Thymus (tissue), 11 donors: ENCODE data around the gene LCN15. TPM values are rescaled to one million over a fixed set of nuclear protein-coding genes. Genes with fewer than 3 reads are reported as not detected.

Experiments used
- DNase-seq, 9 donors: peaks; one replicate each; pipeline ENCODE4 v3.0.0-alpha.2; 2013; ENCODE audit warnings: low spot score in 9 of 9, low read depth in 6 of 9, missing footprints in 1 of 9
- H3K27ac ChIP-seq, 2 donors: one replicate each; pipeline ENCODE4 v1.5.1; 2013; ENCODE audit warnings: control low read depth in 1 of 2, low read depth in 1 of 2, low read length in 1 of 2, mild to moderate bottlenecking in 1 of 2, moderate library complexity in 1 of 2
- H3K27me3 ChIP-seq, 2 donors: one replicate each; pipeline ENCODE4 v1.5.1; 2013; ENCODE audit warnings: low read length in 1 of 2; ENCODE audit not compliant: control insufficient read depth in 2 of 2, insufficient read depth in 1 of 2
- H3K36me3 ChIP-seq, 2 donors: one replicate each; pipeline ENCODE4 v1.5.1; 2013; ENCODE audit warnings: low read length in 1 of 2, mild to moderate bottlenecking in 1 of 2, moderate library complexity in 1 of 2; ENCODE audit not compliant: control insufficient read depth in 2 of 2, insufficient read depth in 2 of 2
- H3K4me1 ChIP-seq, 2 donors: one replicate each; pipeline ENCODE4 v1.5.1; 2013; ENCODE audit warnings: low read length in 2 of 2; ENCODE audit not compliant: control insufficient read depth in 2 of 2, insufficient read depth in 2 of 2
- H3K4me3 ChIP-seq, 2 donors: one replicate each; pipeline ENCODE4 v1.5.1; 2013; ENCODE audit warnings: low read length in 2 of 2, control low read depth in 1 of 2, mild to moderate bottlenecking in 1 of 2
- H3K9me3 ChIP-seq, 2 donors: one replicate each; pipeline ENCODE4 v1.5.1; 2013; ENCODE audit warnings: low read length in 1 of 2, mild to moderate bottlenecking in 1 of 2; ENCODE audit not compliant: control insufficient read depth in 2 of 2, insufficient read depth in 1 of 2
- WGBS: extraction: QIAGEN DNeasy Blood & Tissue Kit; methylation state at CpG from one replicate; pipeline ENCODE4 v1.1.7; 2013; 5-methylcytosine and 5-hydroxymethylcytosine counted together
- polyA plus RNA-seq: library from polyadenylated mRNA; stranded (reverse); fragments of 200-250 nt; gene quantifications from one replicate; pipeline ENCODE4 v1.2.3, GENCODE V29; 2013
- total RNA-seq: library from RNA; stranded (reverse); fragments of 120-200 nt; gene quantifications from one replicate; pipeline ENCODE4 v1.2.4, GENCODE V29; 2013
- donor health status: healthy.

LCN15 gene
- total and polyA plus RNA-seq, 2 donors: 0.05 to 0.43 TPM

DNA sequence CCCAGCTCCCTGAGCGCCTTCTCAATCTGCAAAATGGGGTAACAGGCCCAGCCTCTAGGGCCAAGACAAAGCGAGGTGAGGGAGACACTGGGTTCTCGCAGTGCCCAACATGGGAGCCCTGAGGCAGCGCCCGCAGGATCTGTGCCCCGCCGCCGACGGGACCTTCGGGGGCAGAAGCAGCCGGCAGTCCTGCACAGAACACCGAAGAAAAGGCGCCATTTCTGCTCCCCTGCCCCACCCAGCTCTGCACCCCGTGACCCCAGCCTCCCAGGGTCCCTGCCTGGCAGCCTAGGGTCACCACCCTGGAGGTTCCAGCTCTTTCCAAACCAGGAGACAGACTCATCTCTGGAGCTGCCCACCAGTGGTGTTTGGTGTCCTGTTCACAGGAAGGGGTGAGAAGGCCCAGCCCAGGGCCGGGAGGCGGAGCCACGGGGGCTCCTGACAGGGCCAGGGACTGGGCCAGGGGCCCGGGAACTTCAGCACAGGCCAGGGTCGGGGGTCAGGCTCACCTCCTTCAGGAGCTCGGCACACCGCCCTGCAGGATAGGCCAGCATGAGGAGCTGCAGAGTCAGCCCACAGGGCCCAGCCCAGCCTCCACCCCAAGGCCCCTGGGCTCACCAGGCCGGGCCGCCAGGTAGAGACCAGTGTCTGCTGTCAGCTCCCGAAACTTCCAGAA, 9.6 kb downstream of the LCN15 start:
- Histone ChIP-seq H3K36me3 (no peaks in the 10 kb centered on the region), H3K27me3 (peaks cover 0 to 8% of the 10 kb centered on the region in 2 donors), H3K27ac (no peak overlapping the region), H3K4me3 (no peak overlapping the region), H3K4me1 (no peaks in the 10 kb centered on the region), H3K9me3 (peaks cover 0 to 32% of the 10 kb centered on the region in 2 donors)
- WGBS: 94% methylated on average over 24 of the region's 24 CpGs
- no peak for DNase-seq

DNA sequence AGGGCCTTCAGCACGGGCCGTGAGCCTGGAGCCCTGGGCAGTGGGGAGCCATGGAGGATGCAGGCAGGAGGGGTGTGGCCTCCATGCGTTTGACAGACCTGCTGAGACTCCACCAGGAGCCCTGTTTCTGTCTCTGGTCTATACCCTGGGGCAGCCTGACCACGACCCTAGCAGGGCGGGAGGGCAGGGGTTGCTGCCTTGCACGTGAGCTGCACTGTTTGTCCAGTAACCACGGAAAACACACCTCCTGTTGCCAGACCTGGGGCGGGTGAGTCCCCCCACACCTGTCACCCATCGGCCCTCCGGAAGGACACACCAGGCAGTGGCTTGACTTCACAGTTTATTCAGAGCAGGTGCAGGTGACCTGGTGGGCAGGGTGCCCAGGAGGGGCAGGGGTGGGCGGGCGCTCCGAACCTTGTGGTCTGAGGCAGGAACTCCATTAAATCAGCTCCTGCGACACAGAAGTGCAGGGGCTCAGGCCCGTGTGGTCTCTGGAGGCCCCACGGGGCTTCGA, 10.2 kb downstream of the LCN15 start:
- no peak overlapping the region for H3K4me3 ChIP-seq
- no peaks in the 10 kb centered on the region for H3K36me3 ChIP-seq
- WGBS: 23% methylated on average over 17 of the region's 17 CpGs
- DNase-seq: no peak
- H3K27me3 ChIP-seq: peaks cover 0 to 8% of the 10 kb centered on the region in 2 donors
- peaks cover 0 to 32% of the 10 kb centered on the region in 2 donors for H3K9me3 ChIP-seq
- no peak overlapping the region for H3K27ac ChIP-seq
- H3K4me1 ChIP-seq: peaks cover 0 to 4% of the 10 kb centered on the region in 2 donors

DNA sequence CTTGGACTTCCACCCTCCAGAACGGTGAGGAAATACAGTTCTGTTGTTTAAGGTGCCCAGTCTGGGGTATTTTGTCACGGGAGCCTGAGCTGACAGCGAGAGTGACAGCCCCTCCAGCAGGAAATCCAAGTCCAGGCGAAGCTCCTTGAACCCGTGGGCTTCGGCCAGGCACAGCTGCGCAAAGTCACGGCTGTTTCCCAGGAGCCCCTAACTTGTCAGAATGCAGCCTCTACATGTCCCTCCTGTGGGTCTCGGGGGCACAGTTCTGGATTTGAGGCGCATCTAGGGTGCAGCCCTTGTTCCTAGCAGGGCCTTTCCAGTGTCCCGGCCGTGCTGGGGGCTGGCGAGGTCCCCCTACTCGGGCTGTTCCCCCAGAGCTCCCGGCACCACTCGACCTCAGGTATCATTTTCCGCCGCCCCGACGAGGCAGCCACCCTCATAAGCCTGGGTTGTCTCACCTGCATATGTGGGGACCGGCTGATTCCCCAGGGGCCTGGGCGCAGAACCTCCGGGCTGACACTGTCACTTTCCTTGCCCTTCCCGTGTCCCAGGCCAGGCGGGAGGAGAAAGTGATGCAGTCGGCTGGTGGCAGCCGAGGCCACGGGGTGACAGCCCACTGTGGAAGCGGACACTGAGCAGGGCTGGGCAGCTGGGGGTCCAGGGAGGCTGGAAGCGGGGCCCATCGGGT, 10.8 kb downstream of the LCN15 start:
- Histone ChIP-seq H3K27me3 (peaks cover 0 to 8% of the 10 kb centered on the region in 2 donors), H3K4me1 (peaks cover 0 to 6% of the 10 kb centered on the region in 2 donors), H3K27ac (no peak overlapping the region), H3K4me3 (no peak overlapping the region), H3K36me3 (no peaks in the 10 kb centered on the region), H3K9me3 (peaks cover 0 to 32% of the 10 kb centered on the region in 2 donors)
- 93% methylated on average over 31 of the region's 31 CpGs for WGBS
- DNase-seq: no peak

DNA sequence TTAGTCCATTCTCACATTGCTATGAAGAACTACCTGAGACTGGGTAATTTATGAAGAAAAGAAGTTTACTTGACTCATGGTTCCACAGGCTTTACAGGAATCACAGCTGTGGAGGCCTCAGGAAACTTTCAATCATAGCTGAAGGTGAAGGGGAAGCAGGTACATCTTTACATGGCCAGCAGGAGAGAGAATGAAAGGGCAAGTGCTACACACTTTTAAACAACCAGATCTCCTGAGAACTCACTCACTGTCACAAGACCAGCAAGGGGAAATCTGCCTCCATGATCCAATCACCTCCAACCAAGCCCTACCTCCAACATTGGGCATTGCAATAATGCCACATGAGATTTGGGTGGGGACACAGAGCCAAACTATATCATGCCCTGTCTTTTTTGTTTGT, 12.5 kb downstream of the LCN15 start:
- Histone ChIP-seq H3K4me3 (no peak overlapping the region), H3K36me3 (no peaks in the 10 kb centered on the region), H3K27me3 (peaks cover 0 to 8% of the 10 kb centered on the region in 2 donors), H3K4me1 (peaks cover 0 to 6% of the 10 kb centered on the region in 2 donors), H3K9me3 (peaks cover 0 to 31% of the 10 kb centered on the region in 2 donors), H3K27ac (no peak overlapping the region)
- no peak for DNase-seq

DNA sequence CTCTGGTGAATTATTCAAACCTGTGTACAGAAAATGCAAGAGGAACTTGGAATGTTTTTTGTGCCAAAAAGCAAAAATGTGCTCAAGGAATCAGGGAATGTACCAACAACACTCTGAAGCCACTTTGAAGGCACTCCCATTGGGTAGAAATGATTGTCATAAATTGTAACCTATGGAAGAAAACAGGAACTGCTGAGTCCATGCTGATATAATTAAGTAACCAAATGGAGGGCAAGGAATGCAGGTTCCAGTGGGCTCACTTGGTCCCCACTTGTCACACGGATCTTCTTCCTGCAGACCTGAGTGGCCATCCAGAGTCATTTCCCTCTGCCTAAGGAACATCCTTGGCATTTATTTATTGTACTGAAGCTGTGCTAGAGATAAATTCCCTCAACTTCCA, 13.1 kb downstream of the LCN15 start:
- WGBS: 90% methylated on average over 1 of the region's 1 CpG
- peaks cover 0 to 26% of the 10 kb centered on the region in 2 donors for H3K9me3 ChIP-seq
- H3K4me3 ChIP-seq: no peak overlapping the region
- no peak for DNase-seq
- H3K27ac ChIP-seq: no peak overlapping the region
- peaks cover 0 to 6% of the 10 kb centered on the region in 2 donors for H3K4me1 ChIP-seq
- H3K36me3 ChIP-seq: no peaks in the 10 kb centered on the region
- peaks cover 0 to 8% of the 10 kb centered on the region in 2 donors for H3K27me3 ChIP-seq

DNA sequence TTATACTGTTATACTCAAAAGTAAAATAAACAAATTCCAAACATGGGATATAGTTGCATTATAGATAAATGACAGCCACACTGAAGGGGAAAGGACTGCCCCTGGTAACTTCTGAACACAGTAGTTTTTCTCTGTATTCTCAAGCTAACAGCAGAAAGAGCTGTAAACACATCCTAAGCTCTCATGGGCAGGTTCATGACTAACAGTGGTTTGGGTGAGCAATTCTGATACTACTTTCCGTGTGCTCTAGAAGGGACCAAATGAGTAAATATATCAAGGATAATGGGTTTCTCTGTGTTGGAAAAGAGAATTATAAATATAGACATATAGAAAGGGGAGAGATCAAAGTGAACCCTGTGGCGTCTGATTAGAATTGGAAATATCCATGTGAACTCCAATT, 13.8 kb downstream of the LCN15 start:
- no peak overlapping the region for H3K4me3 ChIP-seq
- peaks cover 0 to 6% of the 10 kb centered on the region in 2 donors for H3K4me1 ChIP-seq
- peaks cover 0 to 18% of the 10 kb centered on the region in 2 donors for H3K9me3 ChIP-seq
- no peaks in the 10 kb centered on the region for H3K36me3 ChIP-seq
- peaks cover 0 to 8% of the 10 kb centered on the region in 2 donors for H3K27me3 ChIP-seq
- no peak for DNase-seq
- H3K27ac ChIP-seq: no peak overlapping the region
- WGBS: 77% methylated on average over 2 of the region's 2 CpGs

DNA sequence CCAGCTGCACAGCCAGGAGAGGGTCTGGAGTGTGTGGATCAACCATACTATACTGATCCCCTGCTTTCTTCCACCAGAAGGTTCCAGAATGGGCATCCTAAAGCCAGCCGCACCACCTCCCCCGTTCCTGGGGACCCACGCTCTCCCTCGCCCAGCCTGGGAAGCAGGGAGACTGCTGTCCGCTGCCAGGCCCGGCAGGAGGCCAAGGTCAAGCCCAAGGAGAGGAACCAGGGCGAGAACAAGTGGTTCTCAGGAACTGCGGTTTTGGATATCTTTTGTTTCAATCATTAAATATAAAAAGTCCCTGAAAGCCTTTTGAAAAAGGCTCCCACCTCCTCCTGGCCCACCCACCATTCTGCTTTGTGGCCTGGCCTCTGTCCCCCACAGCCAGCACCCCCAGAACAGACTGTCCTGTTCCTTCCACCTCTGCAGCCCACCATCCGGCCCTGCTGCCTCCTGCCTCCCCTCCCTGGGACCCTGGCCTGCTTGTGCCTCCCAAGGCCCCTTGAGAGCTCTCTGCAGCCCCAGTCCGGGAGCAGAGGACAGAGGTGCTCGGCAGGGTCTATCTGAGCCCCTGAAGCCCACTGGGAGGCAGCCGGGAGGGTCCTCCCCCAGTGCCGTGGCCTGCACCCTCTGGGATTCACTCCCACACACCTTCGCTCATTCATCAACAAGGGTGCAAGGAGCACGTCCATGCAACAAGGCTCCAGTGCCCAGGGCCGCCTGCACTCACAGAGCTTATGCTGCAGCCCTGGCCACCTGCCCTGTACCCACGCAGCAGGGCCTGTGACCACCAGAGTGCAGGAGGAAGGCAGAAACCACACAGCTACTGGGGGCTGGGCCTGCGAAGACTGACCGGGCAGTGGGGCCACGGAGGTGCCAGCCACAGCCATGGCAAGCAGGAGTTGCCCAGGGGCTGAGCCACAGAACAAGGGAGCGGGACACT, 15.4 kb downstream of the LCN15 start:
- Histone ChIP-seq H3K27ac (no peak overlapping the region), H3K36me3 (no peaks in the 10 kb centered on the region), H3K27me3 (peaks cover 0 to 9% of the 10 kb centered on the region in 2 donors), H3K9me3 (peaks cover 0 to 15% of the 10 kb centered on the region in 2 donors), H3K4me3 (no peak overlapping the region), H3K4me1 (peaks cover 0 to 6% of the 10 kb centered on the region in 2 donors)
- 73% methylated on average over 21 of the region's 21 CpGs for WGBS
- DNase-seq: no peak

DNA sequence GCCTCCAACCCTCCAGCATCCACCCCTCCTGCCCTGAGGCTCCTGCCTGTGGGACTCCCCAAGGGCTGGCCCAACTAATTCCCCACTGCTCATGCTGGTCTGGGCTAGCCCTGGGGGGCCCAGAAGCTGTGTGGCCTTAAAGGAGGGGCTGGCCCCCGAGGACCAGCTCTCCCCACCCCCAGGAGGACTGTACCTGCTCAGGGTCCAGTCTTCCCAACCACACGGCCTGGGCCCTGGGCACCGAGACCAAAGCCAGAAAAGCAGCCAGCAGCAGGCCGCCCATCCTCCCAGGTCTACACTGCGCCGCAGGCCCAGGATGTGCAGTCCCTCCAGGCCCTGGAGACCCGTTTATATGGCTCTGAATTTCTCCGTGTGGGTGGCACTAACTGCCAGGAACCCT, 16.1 kb downstream of the LCN15 start, which contains the start of gene LCN6:
Gene LCN6, minus strand, starts transcription at position 325 of the 400 bp plus-strand sequence. Its CDS starts 42 bp downstream, at position 283.
- no peak for DNase-seq
- Histone ChIP-seq H3K27me3 (peaks cover 0 to 8% of the 10 kb centered on the region in 2 donors), H3K9me3 (peaks cover 0 to 7% of the 10 kb centered on the region in 2 donors), H3K27ac (no peak within 1 kb of the TSS), H3K36me3 (no peaks in the 10 kb centered on the region), H3K4me1 (peaks cover 0 to 6% of the 10 kb centered on the region in 2 donors), H3K4me3 (no peak within 1 kb of the TSS)
- WGBS: 83% methylated on average over 8 of the region's 8 CpGs
